ENCODE data around the gene ZNF276.

The ZNF276 gene

GRCh38 chr16:89779231-89779908 is 58.0 kb downstream of the ZNF276 start:
- TF ChIP-seq YY1 (IDR thresholded peaks at IDR 0.05; ENCODE audit: low read depth) = no peak
- 0 out of 2 replicates have a peak, but pooled peaks have one; percentile 4 for TF ChIP-seq NFIC (IDR thresholded peaks at IDR 0.05)

- 0 out of 2 replicates have a peak, but pooled peaks have one; percentile 26 for TF ChIP-seq TCF12 (IDR thresholded peaks at IDR 0.05; ENCODE audit: low read depth)
- TF ChIP-seq NFIC (IDR thresholded peaks at IDR 0.05) = 0 out of 2 replicates have a peak, but pooled peaks have one; percentile 7
- TF ChIP-seq CREB1 (IDR thresholded peaks at IDR 0.05; ENCODE audit: low read depth) = no peak
Observed at GRCh38 chr16:89779909-89780305, 58.6 kb downstream of the ZNF276 start.

- no peak for TF ChIP-seq FOXM1 (IDR thresholded peaks at IDR 0.05; ENCODE audit: borderline replicate concordance, low read depth)
- no peak for TF ChIP-seq REST (IDR thresholded peaks at IDR 0.05; ENCODE audit: low read depth)
- no peak for TF ChIP-seq EGR1 (IDR thresholded peaks at IDR 0.05)
- no peak for TF ChIP-seq YY1 (IDR thresholded peaks at IDR 0.05; ENCODE audit: low read depth)
- no peak for TF ChIP-seq ZBTB7A (IDR thresholded peaks at IDR 0.05; ENCODE audit: low read depth)
- no peak for TF ChIP-seq TAF1 (IDR thresholded peaks at IDR 0.05; ENCODE audit: low read depth)
- no peak for TF ChIP-seq EP300 (IDR thresholded peaks at IDR 0.05; ENCODE audit: borderline replicate concordance)
- TF ChIP-seq MAX (IDR thresholded peaks at IDR 0.05) = no peak
- no peak for TF ChIP-seq TEAD4 (IDR thresholded peaks at IDR 0.05)
- no peak for TF ChIP-seq CEBPB (IDR thresholded peaks at IDR 0.05)
- no peak for TF ChIP-seq RAD21 (IDR thresholded peaks at IDR 0.05; ENCODE audit: low read depth)
- no peak for TF ChIP-seq TCF12 (IDR thresholded peaks at IDR 0.05; ENCODE audit: low read depth)
- TF ChIP-seq NFIC (IDR thresholded peaks at IDR 0.05) = no peak
- TF ChIP-seq USF1 (IDR thresholded peaks at IDR 0.05) = no peak
- TF ChIP-seq CREB1 (IDR thresholded peaks at IDR 0.05; ENCODE audit: low read depth) = no peak
Observed at GRCh38 chr16:89782489-89782888, 61.2 kb downstream of the ZNF276 start.

GRCh38 chr16:89784406-89784805 is 63.1 kb downstream of the ZNF276 start:
- no peak for TF ChIP-seq TAF1 (IDR thresholded peaks at IDR 0.05; ENCODE audit: low read depth)
- TF ChIP-seq NFIC (IDR thresholded peaks at IDR 0.05) = no peak
- TF ChIP-seq EP300 (IDR thresholded peaks at IDR 0.05; ENCODE audit: borderline replicate concordance) = no peak
- TF ChIP-seq REST (IDR thresholded peaks at IDR 0.05; ENCODE audit: low read depth) = no peak
- TF ChIP-seq TCF12 (IDR thresholded peaks at IDR 0.05; ENCODE audit: low read depth) = no peak
- no peak for TF ChIP-seq USF1 (IDR thresholded peaks at IDR 0.05)

- TF ChIP-seq MAX (IDR thresholded peaks at IDR 0.05) = no peak
- TF ChIP-seq TEAD4 (IDR thresholded peaks at IDR 0.05) = no peak
- no peak for TF ChIP-seq REST (IDR thresholded peaks at IDR 0.05; ENCODE audit: low read depth)
- TF ChIP-seq NFIC (IDR thresholded peaks at IDR 0.05) = no peak
- TF ChIP-seq EGR1 (IDR thresholded peaks at IDR 0.05) = no peak
Observed at GRCh38 chr16:89785523-89786155, 64.3 kb downstream of the ZNF276 start.
